H9 (cell line): Measurements from ENCODE around the gene SLA2. TPM values are rescaled to one million over a fixed set of nuclear protein-coding genes. Genes with fewer than 3 reads are reported as not detected.
"Not testable (repeated sequence)": the region's sequence is repeated elsewhere in the genome, so short reads cannot be mapped to it uniquely, and the experiment has no call there.

ENCODE experiments used
- DNase-seq: peaks from one replicate; pipeline ENCODE4 v3.0.0-alpha.2; 2017
- H2AFZ ChIP-seq: one replicate; pipeline ENCODE4 v1.6.1; 2013; ENCODE audit warnings: mild to moderate bottlenecking, low read length, control low read depth, moderate library complexity
- H2AK5ac ChIP-seq: 2 replicates; pipeline ENCODE4 v1.6.1; 2013; ENCODE audit warnings: low read length, control low read depth, mixed read lengths; ENCODE audit not compliant: insufficient read length
- H2BK120ac ChIP-seq: one replicate; pipeline ENCODE4 v1.6.1; 2013; ENCODE audit warnings: low read depth, mild to moderate bottlenecking, low read length, control low read depth, inconsistent platforms; ENCODE audit not compliant: poor library complexity, severe bottlenecking
- H2BK12ac ChIP-seq: 2 replicates; pipeline ENCODE4 v1.6.1; 2013; ENCODE audit warnings: low read length, control low read depth, mixed read lengths, low read depth; ENCODE audit not compliant: insufficient read length
- H2BK15ac ChIP-seq: 2 replicates; pipeline ENCODE4 v1.6.1; 2013; ENCODE audit warnings: low read depth, low read length, control low read depth
- H2BK20ac ChIP-seq: one replicate; pipeline ENCODE4 v1.6.1; 2013; ENCODE audit warnings: low read depth, mild to moderate bottlenecking, low read length, control low read depth, inconsistent platforms; ENCODE audit not compliant: poor library complexity, severe bottlenecking
- H2BK5ac ChIP-seq: 2 replicates; pipeline ENCODE4 v1.6.1; 2013; ENCODE audit warnings: low read length, control low read depth, mixed read lengths; ENCODE audit not compliant: insufficient read length
- H3K14ac ChIP-seq: 2 replicates; pipeline ENCODE4 v1.6.1; 2013; ENCODE audit warnings: low read length, control low read depth; ENCODE audit not compliant: insufficient read depth
- H3K18ac ChIP-seq: 2 replicates; pipeline ENCODE4 v1.6.1; 2013; ENCODE audit warnings: low read depth, mild to moderate bottlenecking, mixed read lengths, low read length, control low read depth; ENCODE audit not compliant: insufficient read length
- H3K23ac ChIP-seq: 2 replicates; pipeline ENCODE4 v1.6.1; 2013; ENCODE audit warnings: low read length, control low read depth, mixed read lengths, low read depth; ENCODE audit not compliant: insufficient read length
- H3K23me2 ChIP-seq: 2 replicates; pipeline ENCODE4 v1.6.1; 2013; ENCODE audit warnings: low read depth, mild to moderate bottlenecking, mixed read lengths, low read length, control low read depth; ENCODE audit not compliant: insufficient read length, poor library complexity, severe bottlenecking
- H3K27ac ChIP-seq: 2 replicates; pipeline ENCODE4 v1.5.1; 2013; ENCODE audit warnings: low read length, control low read depth, mixed read lengths, low read depth; ENCODE audit not compliant: insufficient read length
- H3K27me3 ChIP-seq: 2 replicates; pipeline ENCODE4 v1.6.1; 2013; ENCODE audit warnings: low read length, control low read depth, inconsistent platforms; ENCODE audit not compliant: insufficient read depth
- H3K4ac ChIP-seq: 2 replicates; pipeline ENCODE4 v1.6.1; 2013; ENCODE audit warnings: low read depth, mild to moderate bottlenecking, control low read depth, inconsistent platforms, low read length, moderate library complexity
- H3K4me1 ChIP-seq: 2 replicates; pipeline ENCODE4 v1.6.1; 2013; ENCODE audit warnings: low read length, control low read depth, inconsistent platforms; ENCODE audit not compliant: insufficient read depth
- H3K4me2 ChIP-seq: 2 replicates; pipeline ENCODE4 v1.6.1; 2013; ENCODE audit warnings: low read length, control low read depth, mixed read lengths; ENCODE audit not compliant: insufficient read length, insufficient read depth
- H3K56ac ChIP-seq: 2 replicates; pipeline ENCODE4 v1.6.1; 2013; ENCODE audit warnings: low read depth, mild to moderate bottlenecking, mixed read lengths, low read length, control low read depth; ENCODE audit not compliant: insufficient read length
- H3K79me1 ChIP-seq: 2 replicates; pipeline ENCODE4 v1.6.1; 2013; ENCODE audit warnings: low read depth, mild to moderate bottlenecking, moderate library complexity, low read length, control low read depth, inconsistent platforms; ENCODE audit not compliant: insufficient read depth, poor library complexity, severe bottlenecking
- H3K79me2 ChIP-seq: 2 replicates; pipeline ENCODE4 v1.6.1; 2013; ENCODE audit warnings: low read length, control low read depth, inconsistent platforms; ENCODE audit not compliant: insufficient read depth
- H3K9ac ChIP-seq: 2 replicates; pipeline ENCODE4 v1.6.1; 2013; ENCODE audit warnings: low read length, control low read depth, mixed read lengths; ENCODE audit not compliant: insufficient read length; ENCODE audit errors: extremely low read depth
- H3K9me3 ChIP-seq: one replicate; pipeline ENCODE4 v1.6.1; 2013; ENCODE audit warnings: low read depth, low read length, inconsistent platforms; ENCODE audit not compliant: control insufficient read depth
- H3T11ph ChIP-seq: one replicate; pipeline ENCODE4 v1.6.1; 2013; ENCODE audit warnings: mild to moderate bottlenecking, low read length, control low read depth, inconsistent platforms
- H4K20me1 ChIP-seq: one replicate; pipeline ENCODE4 v1.6.1; 2013; ENCODE audit not compliant: control insufficient read depth, insufficient read length, insufficient read depth
- H4K5ac ChIP-seq: 2 replicates; pipeline ENCODE4 v1.6.1; 2013; ENCODE audit warnings: low read depth, mild to moderate bottlenecking, mixed read lengths, low read length, control low read depth; ENCODE audit not compliant: insufficient read length
- H4K8ac ChIP-seq: replicated peaks from 2 replicates; pipeline ENCODE4 v1.6.1; 2013; ENCODE audit warnings: low read length, control low read depth, mixed read lengths, low read depth; ENCODE audit not compliant: insufficient read length
- H4K91ac ChIP-seq: 2 replicates; pipeline ENCODE4 v1.6.1; 2013; ENCODE audit warnings: low read depth, mild to moderate bottlenecking, moderate library complexity, mixed read lengths, low read length, control low read depth; ENCODE audit not compliant: insufficient read length
- H3K27ac Mint-ChIP-seq, 3 experiments: 2 replicates in 2 of 3; 3 replicates in 1 of 3; pipeline ENCODE4 v1.8.0; 2020 to 2021; ENCODE audit warnings: mixed read lengths in 3 of 3, mild to moderate bottlenecking in 1 of 3, moderate library complexity in 1 of 3
- H3K27me3 Mint-ChIP-seq: 2 replicates; pipeline ENCODE4 v1.8.0; 2021; ENCODE audit warnings: low read depth, mild to moderate bottlenecking, moderate library complexity, mixed read lengths
- H3K36me3 Mint-ChIP-seq, 3 experiments: 2 replicates in 2 of 3; 3 replicates in 1 of 3; pipeline ENCODE4 v1.8.0; 2020 to 2021; ENCODE audit warnings: low read depth in 3 of 3, mixed read lengths in 3 of 3; ENCODE audit not compliant: insufficient read depth in 1 of 3
- H3K4me1 Mint-ChIP-seq, 2 experiments: 2 replicates each; pipeline ENCODE4 v1.8.0; 2020; ENCODE audit warnings: mixed read lengths in 2 of 2
- H3K4me3 Mint-ChIP-seq, 2 experiments: 2 replicates in 1 of 2; 3 replicates in 1 of 2; pipeline ENCODE4 v1.8.0; 2020 to 2021; ENCODE audit warnings: mild to moderate bottlenecking in 2 of 2, mixed read lengths in 2 of 2, moderate library complexity in 1 of 2
- H3K9me3 Mint-ChIP-seq, 2 experiments: 2 replicates in 1 of 2; 3 replicates in 1 of 2; pipeline ENCODE4 v1.8.0; 2020; ENCODE audit warnings: mild to moderate bottlenecking in 2 of 2, mixed read lengths in 2 of 2, moderate library complexity in 1 of 2
- CTCF ChIP-seq: fragments of 200-600 bp; sonication (generic); conservative IDR thresholded peaks from 3 replicates; pipeline ENCODE4 v1.8.0; 2021; ENCODE audit warnings: antibody characterized with exemption, mild to moderate bottlenecking
- WGBS: extraction: QIAGEN DNeasy Blood & Tissue Kit; methylation state at CpG from one replicate; pipeline ENCODE4 v1.1.7; 2013; ENCODE audit warnings: missing lambda C conversion rate, low lambda C conversion rate, mixed read lengths; ENCODE audit not compliant: insufficient read length; ENCODE audit errors: extremely low coverage; 5-methylcytosine and 5-hydroxymethylcytosine counted together
- total RNA-seq: library from RNA; stranded (reverse); gene quantifications from 2 replicates; pipeline ENCODE4 v1.2.1, GENCODE V29; 2021

The SLA2 gene
- total RNA-seq, 1 experiment from 2014 or later = 0.20 TPM

- Histone ChIP-seq H3K9me3 (no peaks in the 10 kb centered on the region), H3K23me2 (no peaks in the 10 kb centered on the region), H2BK12ac (no peak overlapping the region), H2BK5ac (no peak overlapping the region), H3K23ac (no peak overlapping the region), H2AK5ac (no peak overlapping the region), H4K91ac (no peak overlapping the region), H3K27ac (no peak overlapping the region), H3K18ac (no peak overlapping the region), H3K79me1 (no peaks in the 10 kb centered on the region), H3K9ac (no peak overlapping the region), H2BK20ac (no peak overlapping the region), H3K56ac (no peak overlapping the region), H4K8ac (no peak overlapping the region), H2AFZ (no peak overlapping the region), H2BK15ac (no peak overlapping the region), H3K4me1 (peaks cover 8% of the 10 kb centered on the region), H4K5ac (no peak overlapping the region), H3K79me2 (no peaks in the 10 kb centered on the region; the same call in 1 of the 2 replicates), H4K20me1 (no peaks in the 10 kb centered on the region), H2BK120ac (no peak overlapping the region), H3K14ac (no peak overlapping the region), H3K4ac (no peak overlapping the region), H3K4me2 (no peak overlapping the region), H3K27me3 (no peaks in the 10 kb centered on the region), H3T11ph (no peak overlapping the region)
- DNase-seq = no peak
- Mint-ChIP-seq H3K9me3 (peaks cover 12 to 14% of the 10 kb centered on the region in 2 experiments), H3K4me3 (no peak overlapping the region), H3K27ac (no peak overlapping the region), H3K27me3 (peaks cover 1% of the 10 kb centered on the region; the same call in 1 of the 2 replicates), H3K36me3 (peaks cover 15 to 33% (median 16%) of the 10 kb centered on the region in 3 experiments), H3K4me1 (peaks cover 34 to 40% of the 10 kb centered on the region in 2 experiments)
- no peak for TF ChIP-seq CTCF
- whole genome bisulfite sequencing = no CpG with 5 or more reads among the region's 3 CpGs
Observed at GRCh38 chr20:36565520-36565919, 80.5 kb downstream of the SLA2 start.

- H3K27me3 ChIP-seq, H3K18ac ChIP-seq, H2BK15ac ChIP-seq, H3K4ac ChIP-seq, H3K9me3 ChIP-seq, H3T11ph ChIP-seq, H3K4me2 ChIP-seq, H2BK20ac ChIP-seq, H3K9ac ChIP-seq, H3K27ac Mint-ChIP-seq, H3K79me1 ChIP-seq, H4K5ac ChIP-seq, H4K91ac ChIP-seq, H3K23ac ChIP-seq, H3K14ac ChIP-seq, H2BK5ac ChIP-seq, H2BK120ac ChIP-seq, H3K27me3 Mint-ChIP-seq, H2AFZ ChIP-seq, DNase-seq, H2AK5ac ChIP-seq, H4K20me1 ChIP-seq, H3K23me2 ChIP-seq, H4K8ac ChIP-seq, H3K27ac ChIP-seq, H2BK12ac ChIP-seq, H3K4me1 ChIP-seq, H3K56ac ChIP-seq, H3K4me3 Mint-ChIP-seq, H3K79me2 ChIP-seq: not testable (repeated sequence)
- peaks cover 12 to 14% of the 10 kb centered on the region in 2 experiments for H3K9me3 Mint-ChIP-seq
- peaks cover 15 to 33% (median 16%) of the 10 kb centered on the region in 3 experiments for H3K36me3 Mint-ChIP-seq
- no CpG with 5 or more reads among the region's 6 CpGs for WGBS
- H3K4me1 Mint-ChIP-seq = peaks cover 29 to 35% of the 10 kb centered on the region in 2 experiments
Observed at GRCh38 chr20:36564726-36565121, 81.3 kb downstream of the SLA2 start.
